ENCODE data around the gene MMP14. TPM values are rescaled to one million over a fixed set of nuclear protein-coding genes. Genes with fewer than 3 reads are reported as not detected.
A peak's percentile ranks its signal among the peaks of the same experiment; 100 is the strongest.

The MMP14 gene
- total and polyA plus RNA-seq, 2 of the 13 experiments (the other 11 are each of a cell fraction or from before 2014, with no cell fraction given): 5.2 to 9.8 TPM

- TF ChIP-seq ZBTB46 (CRISPR knock-in tag; IDR thresholded peaks at IDR 0.05; ENCODE audit: borderline replicate concordance) (no peak), AKAP8 (CRISPR knock-in tag; IDR thresholded peaks at IDR 0.05) (no peak), ZFP37 (CRISPR knock-in tag; IDR thresholded peaks at IDR 0.05; ENCODE audit: borderline replicate concordance) (no peak), MAFF (IDR thresholded peaks at IDR 0.05; ENCODE audit: low read depth, low read length) (no peak), EZH2 (conservative IDR thresholded peaks at IDR 0.05; ENCODE audit: low read depth, low read length) (no peak), SOX5 (CRISPR knock-in tag; IDR thresholded peaks at IDR 0.05; ENCODE audit: borderline replicate concordance) (no peak), ZNF782 (CRISPR knock-in tag; IDR thresholded peaks at IDR 0.05; ENCODE audit: borderline replicate concordance) (no peak), ZNF563 (CRISPR knock-in tag; IDR thresholded peaks at IDR 0.05) (no peak), ZNF460 (CRISPR knock-in tag; IDR thresholded peaks at IDR 0.05; ENCODE audit: borderline replicate concordance) (no peak), CEBPG (CRISPR knock-in tag; IDR thresholded peaks at IDR 0.05) (no peak), KDM5B (CRISPR knock-in tag; IDR thresholded peaks at IDR 0.05; ENCODE audit: borderline replicate concordance) (peak; percentile 51; the same call in 1 of the 2 replicates), TBP (CRISPR knock-in tag; IDR thresholded peaks at IDR 0.05) (no peak), MED13 (CRISPR knock-in tag; IDR thresholded peaks at IDR 0.05) (no peak), HNRNPL (IDR thresholded peaks at IDR 0.05; ENCODE audit: low read depth, low read length) (no peak), MAZ (IDR thresholded peaks at IDR 0.05; ENCODE audit: borderline replicate concordance, low read depth, low read length) (no peak), MAZ (CRISPR knock-in tag; IDR thresholded peaks at IDR 0.05; ENCODE audit: low read depth) (no peak), PRDM10 (CRISPR knock-in tag; IDR thresholded peaks at IDR 0.05; ENCODE audit: low read depth) (no peak), CAMTA2 (CRISPR knock-in tag; IDR thresholded peaks at IDR 0.05; ENCODE audit: borderline replicate concordance) (no peak), ZNF747 (CRISPR knock-in tag; IDR thresholded peaks at IDR 0.05; ENCODE audit: borderline replicate concordance) (no peak), SUZ12 (IDR thresholded peaks at IDR 0.05; ENCODE audit: low read depth, low read length) (no peak), ZNF619 (CRISPR knock-in tag; IDR thresholded peaks at IDR 0.05) (no peak), ZBTB34 (CRISPR knock-in tag; IDR thresholded peaks at IDR 0.05) (no peak), HNRNPH1 (optimal IDR thresholded peaks at IDR 0.05; ENCODE audit: low read depth, low read length) (no peak), ZSCAN30 (CRISPR knock-in tag; IDR thresholded peaks at IDR 0.05) (no peak), JARID2 (CRISPR knock-in tag; IDR thresholded peaks at IDR 0.05; ENCODE audit: insufficient replicate concordance) (no peak)
Observed at GRCh38 chr14:22886500-22887259, 50.3 kb downstream of the MMP14 start (continued).
